GM23338 (cell line): Measurements from ENCODE around the gene MPP4. TPM values are rescaled to one million over a fixed set of nuclear protein-coding genes. Genes with fewer than 3 reads are reported as not detected.

ENCODE experiments used
- ATAC-seq: fragments of 200-7000 bp; cut with Tn5 transposase; 3 replicates; pipeline ENCODE4 v1.9.1; 2020
- DNase-seq: peaks from one replicate; pipeline ENCODE4 v3.0.0-alpha.2; 2015; ENCODE audit warnings: low spot score
- H2AFZ ChIP-seq: fragments of 200-600 bp; sonication (generic); 2 replicates; pipeline ENCODE4 v1.8.0; 2016; ENCODE audit warnings: antibody characterized with exemption, mild to moderate bottlenecking, moderate library complexity
- H3F3A ChIP-seq: fragments of 200-600 bp; sonication (generic); replicated peaks from 2 replicates; pipeline ENCODE4 v1.8.0; 2017; ENCODE audit warnings: antibody characterized with exemption, mixed run types, low read depth
- H3K27ac ChIP-seq: fragments of 200-600 bp; sonication (generic); 2 replicates; pipeline ENCODE4 v1.6.1; 2016; ENCODE audit warnings: low read depth
- H3K27me3 ChIP-seq: fragments of 200-600 bp; sonication (generic); 2 replicates; pipeline ENCODE4 v1.8.0; 2016; ENCODE audit warnings: mild to moderate bottlenecking, mixed run types, moderate library complexity; ENCODE audit not compliant: insufficient read depth
- H3K36me3 ChIP-seq: fragments of 200-600 bp; sonication (generic); 2 replicates; pipeline ENCODE4 v1.8.0; 2016; ENCODE audit warnings: mild to moderate bottlenecking; ENCODE audit not compliant: insufficient read depth
- H3K4me1 ChIP-seq: fragments of 200-600 bp; sonication (generic); 2 replicates; pipeline ENCODE4 v1.8.0; 2016; ENCODE audit warnings: mild to moderate bottlenecking, moderate library complexity; ENCODE audit not compliant: insufficient read depth
- H3K4me2 ChIP-seq: fragments of 200-600 bp; sonication (generic); 2 replicates; pipeline ENCODE4 v1.7.1; 2017; ENCODE audit warnings: mixed run types
- H3K4me3 ChIP-seq: fragments of 200-600 bp; sonication (generic); 2 replicates; pipeline ENCODE4 v1.6.1; 2016; ENCODE audit warnings: mixed run types
- H3K79me2 ChIP-seq: fragments of 200-600 bp; sonication (generic); replicated peaks from 2 replicates; pipeline ENCODE4 v1.8.0; 2017; ENCODE audit warnings: mild to moderate bottlenecking; ENCODE audit not compliant: insufficient read depth
- H3K9me2 ChIP-seq: fragments of 200-600 bp; sonication (generic); 2 replicates; pipeline ENCODE4 v1.8.0; 2017; ENCODE audit not compliant: insufficient read depth
- H4K20me1 ChIP-seq: fragments of 200-600 bp; sonication (generic); replicated peaks from 2 replicates; pipeline ENCODE4 v1.8.0; 2017; ENCODE audit warnings: mild to moderate bottlenecking; ENCODE audit not compliant: insufficient read depth
- H3K27ac Mint-ChIP-seq: 2 replicates; pipeline ENCODE4 v1.8.0; 2020; ENCODE audit warnings: inconsistent platforms, mild to moderate bottlenecking, moderate library complexity, mixed read lengths
- H3K27me3 Mint-ChIP-seq: 3 replicates; pipeline ENCODE4 v1.8.0; 2022; ENCODE audit warnings: low read depth, mild to moderate bottlenecking, moderate library complexity, mixed read lengths, inconsistent platforms; ENCODE audit not compliant: insufficient read depth, poor library complexity
- H3K36me3 Mint-ChIP-seq: 3 replicates; pipeline ENCODE4 v1.8.0; 2021; ENCODE audit warnings: low read depth, mild to moderate bottlenecking, inconsistent platforms, moderate library complexity, mixed read lengths
- H3K4me1 Mint-ChIP-seq: 3 replicates; pipeline ENCODE4 v1.8.0; 2020; ENCODE audit warnings: mild to moderate bottlenecking, inconsistent platforms, mixed read lengths
- H3K4me3 Mint-ChIP-seq: 3 replicates; pipeline ENCODE4 v1.8.0; 2021; ENCODE audit warnings: moderate library complexity, mild to moderate bottlenecking, inconsistent platforms, mixed read lengths
- H3K9me3 Mint-ChIP-seq: 3 replicates; pipeline ENCODE4 v1.8.0; 2020; ENCODE audit warnings: moderate library complexity, mild to moderate bottlenecking, inconsistent platforms, mixed read lengths
- CTCF ChIP-seq, 2 experiments: fragments of 200-600 bp in 1 of 2; sonication (generic) in 1 of 2; conservative IDR thresholded peaks; 2 replicates each; pipeline versions ENCODE4 v1.5.1 to v1.6.1; 2016 to 2017; ENCODE audit warnings: antibody characterized with exemption in 2 of 2, low read depth in 2 of 2, mild to moderate bottlenecking in 2 of 2, moderate library complexity in 1 of 2
- REST ChIP-seq: IDR thresholded peaks from one replicate; pipeline ENCODE4 v1.6.1; 2018; ENCODE audit warnings: antibody characterized with exemption; ENCODE audit not compliant: unreplicated experiment
- ZNF462 ChIP-seq: fragments of 250-450 bp; sonication (Bioruptor Pico); IDR thresholded peaks from 2 replicates; pipeline ENCODE4 v1.5.0; 2020; ENCODE audit warnings: mild to moderate bottlenecking, moderate library complexity
- polyA plus RNA-seq: library from polyadenylated mRNA; unstranded; fragments of >200 nt; fragmentation: Nextera tagmentation; extraction: Ambion mirVana; gene quantifications from 2 replicates; pipeline ENCODE4 v1.2.1, GENCODE V29; 2016
- total RNA-seq: library from RNA; depleted of rRNA; stranded (reverse); fragments of >200 nt; shearing (Covaris generic); gene quantifications from 2 replicates; pipeline ENCODE4 v1.2.3, GENCODE V29; 2014

MPP4 gene
- total and polyA plus RNA-seq, 2 experiments from 2014 or later: not detected

- TF ChIP-seq REST: no peak
- TF ChIP-seq CTCF (conservative IDR thresholded peaks at IDR 0.05; ENCODE audit: low read depth in 2 of 2): no peak
These were observed 23.0 kb downstream of the MPP4 start (continued) for GRCh38 chr2:201675454-201675853.

- Histone ChIP-seq H3K27me3 (no peaks in the 10 kb centered on the region), H3K4me3 (no peak overlapping the region), H3K36me3 (no peaks in the 10 kb centered on the region), H4K20me1 (no peaks in the 10 kb centered on the region), H3K4me1 (peaks cover 8% of the 10 kb centered on the region), H2AFZ (peak overlapping the region; percentile 17), H3K4me2 (no peak overlapping the region), H3K79me2 (no peaks in the 10 kb centered on the region), H3K9me2 (no peaks in the 10 kb centered on the region), H3F3A (no peaks in the 10 kb centered on the region), H3K27ac (no peak overlapping the region)
- TF ChIP-seq ZNF462 (CRISPR knock-in tag) (no peak), CTCF (conservative IDR thresholded peaks at IDR 0.05; ENCODE audit: low read depth in 2 of 2) (no peak)
- Mint-ChIP-seq H3K4me3 (no peak overlapping the region), H3K9me3 (no peaks in the 10 kb centered on the region), H3K27me3 (peaks cover 4% of the 10 kb centered on the region), H3K4me1 (peaks cover 18% of the 10 kb centered on the region), H3K27ac (no peak overlapping the region), H3K36me3 (no peaks in the 10 kb centered on the region)
- DNase-seq (no peak), ATAC-seq (peak; percentile 75)
These were observed 23.6 kb downstream of the MPP4 start for GRCh38 chr2:201674794-201675193.
